ENCODE measurements around the gene IGF1R. TPM values are rescaled to one million over a fixed set of nuclear protein-coding genes. Genes with fewer than 3 reads are reported as not detected.

IGF1R gene
- total and polyA plus RNA-seq, 8 donors, result 8.1 to 50.3 (median 36.0) TPM

DNA sequence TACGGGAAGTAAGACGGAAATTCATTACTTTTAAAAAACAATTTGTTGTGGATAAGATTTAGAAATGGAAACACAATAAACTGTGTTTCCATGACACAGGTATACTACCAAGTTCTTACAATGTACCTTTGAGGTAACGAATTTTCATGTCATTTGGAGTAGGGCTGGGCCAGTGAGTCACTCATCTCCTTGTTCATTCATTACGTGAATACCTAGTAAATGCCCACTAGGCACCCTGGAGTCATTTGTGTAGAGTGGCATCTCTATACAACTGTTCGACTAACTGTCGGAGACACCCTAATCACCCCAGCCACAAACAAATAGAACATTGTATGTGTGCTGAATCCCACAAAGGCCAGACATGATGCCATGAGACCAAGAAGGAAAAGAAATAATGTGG is 94.8 kb downstream of the IGF1R start:
- 92 to 93% methylated on average over 6 of the region's 6 CpGs for WGBS, 2 donors
- no peaks in the 10 kb centered on the region for H3K9me3 ChIP-seq
- FAIRE-seq (no peak), DNase-seq (no peak), ATAC-seq (no peak)
- no peak overlapping the region for H3K4me3 ChIP-seq
- TF ChIP-seq, protein P1, sequence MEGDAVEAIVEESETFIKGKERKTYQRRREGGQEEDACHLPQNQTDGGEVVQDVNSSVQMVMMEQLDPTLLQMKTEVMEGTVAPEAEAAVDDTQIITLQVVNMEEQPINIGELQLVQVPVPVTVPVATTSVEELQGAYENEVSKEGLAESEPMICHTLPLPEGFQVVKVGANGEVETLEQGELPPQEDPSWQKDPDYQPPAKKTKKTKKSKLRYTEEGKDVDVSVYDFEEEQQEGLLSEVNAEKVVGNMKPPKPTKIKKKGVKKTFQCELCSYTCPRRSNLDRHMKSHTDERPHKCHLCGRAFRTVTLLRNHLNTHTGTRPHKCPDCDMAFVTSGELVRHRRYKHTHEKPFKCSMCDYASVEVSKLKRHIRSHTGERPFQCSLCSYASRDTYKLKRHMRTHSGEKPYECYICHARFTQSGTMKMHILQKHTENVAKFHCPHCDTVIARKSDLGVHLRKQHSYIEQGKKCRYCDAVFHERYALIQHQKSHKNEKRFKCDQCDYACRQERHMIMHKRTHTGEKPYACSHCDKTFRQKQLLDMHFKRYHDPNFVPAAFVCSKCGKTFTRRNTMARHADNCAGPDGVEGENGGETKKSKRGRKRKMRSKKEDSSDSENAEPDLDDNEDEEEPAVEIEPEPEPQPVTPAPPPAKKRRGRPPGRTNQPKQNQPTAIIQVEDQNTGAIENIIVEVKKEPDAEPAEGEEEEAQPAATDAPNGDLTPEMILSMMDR (IDR thresholded peaks at IDR 0.05), result no peak
- no peaks in the 10 kb centered on the region for H3K27me3 ChIP-seq
- H3K27ac ChIP-seq, result no peak overlapping the region
- no peaks in the 10 kb centered on the region for H3K36me3 ChIP-seq
- intact Hi-C loops (cut with DNase I), result no loop called here
- peaks cover 10 to 20% (median 13%) of the 10 kb centered on the region in 3 donors for H3K4me1 ChIP-seq

DNA sequence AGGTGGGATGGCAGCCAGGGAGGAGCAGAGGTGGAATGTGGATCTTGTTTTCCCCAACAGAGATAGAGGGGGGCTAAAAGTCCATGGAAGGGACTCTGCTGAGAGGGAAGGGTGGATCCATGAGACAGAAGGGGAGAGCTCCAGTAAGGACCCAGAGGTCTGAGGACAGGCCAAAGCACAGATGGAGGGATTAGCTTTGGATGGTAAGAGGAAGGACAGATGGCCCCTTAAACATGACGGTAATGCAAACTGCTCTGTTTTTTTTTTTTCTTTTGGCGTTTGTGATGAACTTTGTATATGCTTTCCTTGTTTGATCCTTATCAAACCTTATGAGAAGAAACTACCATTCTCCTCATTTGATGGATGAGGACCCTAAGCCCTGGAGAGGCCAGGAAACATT is 96.2 kb downstream of the IGF1R start:
- H3K36me3 ChIP-seq, result no peaks in the 10 kb centered on the region
- H3K27me3 ChIP-seq, result no peaks in the 10 kb centered on the region
- WGBS, 2 donors, result 62 to 71% methylated on average over 2 of the region's 2 CpGs
- intact Hi-C loops (cut with DNase I), result no loop called here
- peaks cover 12 to 26% (median 16%) of the 10 kb centered on the region in 3 donors for H3K4me1 ChIP-seq
- no peak overlapping the region for H3K27ac ChIP-seq
- ATAC-seq (no peak), DNase-seq (no peak), FAIRE-seq (no peak)
- TF ChIP-seq, protein P1 (IDR thresholded peaks at IDR 0.05), result no peak
- no peaks in the 10 kb centered on the region for H3K9me3 ChIP-seq
- H3K4me3 ChIP-seq, result no peak overlapping the region

DNA sequence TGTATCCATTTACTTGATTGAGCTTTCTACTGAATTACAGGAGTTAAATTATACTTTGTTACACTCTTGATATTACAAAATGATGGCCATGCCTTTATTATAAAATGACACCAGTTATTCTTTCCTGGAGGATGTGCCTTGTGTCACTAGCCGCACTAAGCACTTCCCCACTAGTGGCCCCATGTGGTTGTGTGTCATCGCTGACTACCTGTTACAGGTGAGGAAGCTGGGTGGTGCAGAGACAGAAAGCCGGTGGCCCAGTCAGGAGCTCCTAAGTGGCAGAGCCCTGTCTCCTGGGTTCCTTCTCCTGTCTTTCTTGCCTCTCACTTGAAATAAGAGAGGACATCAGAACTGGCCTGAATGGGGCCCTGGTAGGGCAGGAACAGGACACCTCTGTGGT is 96.8 kb downstream of the IGF1R start:
- intact Hi-C loops (cut with DNase I), result no loop called here
- DNase-seq, result no peak
- 68 to 88% methylated on average over 3 of the region's 3 CpGs for WGBS, 2 donors
- TF ChIP-seq, protein P1 (IDR thresholded peaks at IDR 0.05), result no peak
- Histone ChIP-seq H3K36me3 (no peaks in the 10 kb centered on the region), H3K4me1 (peaks cover 13 to 27% (median 19%) of the 10 kb centered on the region in 3 donors), H3K27ac (no peak overlapping the region), H3K9me3 (no peaks in the 10 kb centered on the region), H3K27me3 (no peaks in the 10 kb centered on the region), H3K4me3 (no peak overlapping the region)
- peak in 3 of 4 donors; percentile 41 to 60 (median 51) for ATAC-seq
- FAIRE-seq, result no peak

DNA sequence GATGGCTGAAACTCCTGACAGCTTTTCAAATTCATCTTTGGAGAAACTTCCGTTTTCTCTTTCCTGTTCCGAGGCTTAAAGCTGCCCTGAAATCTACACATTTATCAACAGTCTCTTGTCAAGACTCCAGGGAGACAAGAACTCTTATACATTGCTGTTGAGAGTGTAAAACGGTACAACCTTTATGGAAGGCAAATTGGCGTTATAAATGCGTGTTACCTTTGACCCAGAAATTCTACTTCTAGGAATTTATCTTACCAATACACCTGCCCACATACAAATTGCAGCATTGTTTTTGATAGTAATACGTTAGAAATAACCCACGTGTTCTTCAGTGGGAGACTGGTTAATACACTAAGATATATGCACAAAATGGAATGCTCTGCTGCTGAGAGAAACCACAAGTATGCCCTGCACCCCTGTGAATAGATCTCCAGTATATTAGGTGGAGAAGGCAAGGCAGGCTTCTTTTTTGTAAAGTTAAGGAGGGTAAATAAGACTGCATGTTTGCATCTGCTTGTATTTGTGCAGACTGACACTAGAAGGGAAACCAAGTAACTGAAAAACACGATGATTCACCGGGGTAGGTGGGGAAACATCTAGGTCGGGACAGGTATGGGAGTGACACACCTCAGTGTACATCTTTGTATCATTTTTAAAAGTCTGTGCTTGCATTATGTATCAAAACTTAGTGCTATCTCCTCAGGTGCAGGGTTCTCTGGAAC is 97.5 kb downstream of the IGF1R start:
- no peak for DNase-seq
- Histone ChIP-seq H3K36me3 (no peaks in the 10 kb centered on the region), H3K4me3 (no peak overlapping the region), H3K9me3 (no peaks in the 10 kb centered on the region), H3K4me1 (peaks cover 13 to 23% (median 19%) of the 10 kb centered on the region in 3 donors), H3K27me3 (no peaks in the 10 kb centered on the region), H3K27ac (no peak overlapping the region)
- peak in 1 of 4 donors; percentile 16 for ATAC-seq
- 31 to 33% methylated on average over 10 of the region's 10 CpGs for WGBS, 2 donors
- intact Hi-C loops (cut with DNase I), result no loop called here
- no peak for FAIRE-seq
- TF ChIP-seq, protein P1 (IDR thresholded peaks at IDR 0.05), result no peak

All from pancreas (tissue), 10 donors.